ENCODE data around the gene FNIP2. TPM values are rescaled to one million over a fixed set of nuclear protein-coding genes. Genes with fewer than 3 reads are reported as not detected.
"Not testable (repeated sequence)": the region's sequence is repeated elsewhere in the genome, so short reads cannot be mapped to it uniquely, and the experiment has no call there.

FNIP2 gene
- total RNA-seq, 1 donor: 30.9 TPM

DNA sequence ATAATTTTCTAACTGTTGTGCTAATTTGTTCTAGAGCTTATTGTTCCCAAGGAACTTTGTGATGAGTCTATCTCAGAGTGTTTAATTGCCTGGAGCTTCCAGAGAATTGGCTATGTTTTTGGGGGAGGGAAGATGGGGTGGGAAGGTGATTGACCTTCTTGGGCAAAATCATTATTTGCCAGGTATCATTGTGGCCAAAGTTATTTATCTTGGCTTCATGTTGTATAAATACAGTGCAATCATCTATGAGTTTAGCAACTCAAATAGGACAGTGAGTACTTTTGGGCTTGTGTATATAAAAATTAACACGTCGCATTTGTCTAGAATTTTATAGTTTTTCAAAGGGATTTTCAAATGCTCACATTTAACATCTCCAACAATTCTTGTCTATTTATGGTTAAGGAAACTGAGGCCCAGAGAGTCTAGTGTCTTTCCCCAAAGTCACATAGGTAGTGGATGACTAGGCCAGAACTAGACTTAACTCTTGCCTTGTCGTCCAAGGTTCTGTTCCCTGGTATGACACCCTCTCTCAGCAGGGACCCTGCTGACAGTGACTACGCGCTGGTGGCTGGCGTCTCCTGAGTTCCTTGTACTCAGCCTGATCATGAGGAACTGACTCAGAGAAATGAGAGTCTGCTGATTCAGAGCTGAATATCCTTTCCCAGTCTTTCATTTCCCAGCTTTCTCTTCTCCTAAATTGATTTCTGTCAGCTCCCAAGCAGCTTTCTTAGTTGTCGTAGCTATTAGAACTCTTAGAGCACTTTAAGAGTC lies 27.7 kb downstream of the FNIP2 start:
- peaks cover 7% of the 10 kb centered on the region for H3K4me1 ChIP-seq (ENCODE audit: insufficient read depth, low read length)
- H3K9me3 ChIP-seq (ENCODE audit: low read depth, low read length): no peaks in the 10 kb centered on the region
- H3K27me3 ChIP-seq (ENCODE audit: insufficient read depth, low read length): peaks cover 2% of the 10 kb centered on the region
- no peak overlapping the region for H3K4me3 ChIP-seq (ENCODE audit: low read length)

DNA sequence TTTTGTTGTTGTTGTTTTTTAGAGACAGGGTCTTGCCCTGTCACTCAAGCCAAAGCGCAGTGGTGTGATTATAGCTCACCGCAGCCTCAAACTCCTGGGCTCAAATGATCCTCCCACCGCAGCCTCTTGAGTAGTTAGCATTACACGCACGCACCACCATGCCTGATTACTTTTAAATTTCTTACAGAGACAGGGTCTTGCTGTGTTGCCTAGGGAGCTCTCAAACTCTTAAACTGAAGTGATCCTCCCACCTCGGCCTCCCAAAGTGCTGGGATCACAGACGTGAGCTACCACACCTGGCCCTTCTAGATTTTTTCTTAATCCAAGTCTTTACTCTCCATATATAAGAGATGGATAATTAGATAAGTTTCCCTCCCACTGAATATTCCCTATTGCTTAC lies 29.2 kb downstream of the FNIP2 start:
- Histone ChIP-seq H3K27me3 (ENCODE audit: insufficient read depth, low read length) (peaks cover 3% of the 10 kb centered on the region), H3K9me3 (ENCODE audit: low read depth, low read length) (no peaks in the 10 kb centered on the region), H3K4me1 (ENCODE audit: insufficient read depth, low read length) (peaks cover 7% of the 10 kb centered on the region), H3K4me3 (ENCODE audit: low read length) (no peak overlapping the region)

DNA sequence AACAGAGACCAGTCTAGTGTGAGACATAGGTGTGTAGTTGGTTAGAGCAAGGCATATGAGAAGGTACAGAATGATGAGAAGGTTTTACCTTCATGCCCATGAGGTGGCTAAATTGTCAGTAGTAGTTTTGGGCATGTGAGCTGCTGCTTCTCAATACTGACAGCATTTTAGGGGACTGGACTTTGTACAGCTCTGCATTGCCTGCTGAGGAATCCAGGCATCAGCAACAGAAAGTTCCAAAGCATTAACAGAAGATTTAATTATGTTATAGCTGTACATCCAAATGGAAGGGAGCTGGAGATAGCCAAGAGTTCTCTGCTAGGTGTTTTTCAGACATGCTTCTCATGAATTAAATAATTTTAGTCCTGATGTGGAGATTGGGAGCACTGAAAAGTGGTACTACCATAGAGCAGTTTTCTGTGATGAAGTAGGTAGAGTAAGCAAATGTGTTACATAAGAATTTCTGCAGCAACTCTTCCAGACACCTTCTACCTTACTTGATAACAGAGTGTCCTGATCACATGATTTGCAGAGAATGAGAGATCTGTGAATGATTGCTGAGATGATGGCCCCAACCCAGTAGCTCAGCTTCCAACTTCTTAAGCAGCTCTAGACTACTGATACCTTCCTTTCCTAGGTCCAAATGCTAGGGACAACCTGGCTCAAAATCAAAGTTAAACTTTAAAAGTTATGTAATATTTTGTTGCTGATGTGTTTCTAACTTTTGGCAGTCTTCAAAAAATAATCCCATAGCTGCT lies 30.4 kb downstream of the FNIP2 start:
- Histone ChIP-seq H3K9me3 (ENCODE audit: low read depth, low read length) (no peaks in the 10 kb centered on the region), H3K4me1 (ENCODE audit: insufficient read depth, low read length) (peaks cover 7% of the 10 kb centered on the region), H3K4me3 (ENCODE audit: low read length) (no peak overlapping the region), H3K27me3 (ENCODE audit: insufficient read depth, low read length) (peaks cover 3% of the 10 kb centered on the region)

DNA sequence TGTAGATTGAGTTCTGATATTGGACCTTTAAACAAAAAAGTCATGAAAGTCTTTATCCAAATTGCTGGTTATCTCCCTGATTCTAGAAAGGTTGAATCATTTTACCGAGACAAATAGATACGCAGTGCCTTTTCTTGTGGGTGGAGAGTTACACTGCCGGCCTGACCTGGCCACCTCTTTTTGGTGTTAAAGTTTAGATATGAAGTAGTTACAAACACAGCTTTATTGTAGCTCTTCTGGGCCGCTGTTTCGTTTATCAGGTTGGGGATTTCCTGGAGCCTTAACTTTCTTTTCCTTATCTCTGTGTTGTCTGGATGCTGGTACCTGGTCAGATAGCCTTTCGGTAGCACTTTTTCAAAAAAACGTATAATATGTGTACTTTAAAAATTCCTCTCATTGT lies 31.0 kb downstream of the FNIP2 start:
- H3K27me3 ChIP-seq (ENCODE audit: insufficient read depth, low read length): peaks cover 3% of the 10 kb centered on the region
- H3K4me3 ChIP-seq (ENCODE audit: low read length): no peak overlapping the region
- peaks cover 12% of the 10 kb centered on the region for H3K4me1 ChIP-seq (ENCODE audit: insufficient read depth, low read length)
- H3K9me3 ChIP-seq (ENCODE audit: low read depth, low read length): no peaks in the 10 kb centered on the region

DNA sequence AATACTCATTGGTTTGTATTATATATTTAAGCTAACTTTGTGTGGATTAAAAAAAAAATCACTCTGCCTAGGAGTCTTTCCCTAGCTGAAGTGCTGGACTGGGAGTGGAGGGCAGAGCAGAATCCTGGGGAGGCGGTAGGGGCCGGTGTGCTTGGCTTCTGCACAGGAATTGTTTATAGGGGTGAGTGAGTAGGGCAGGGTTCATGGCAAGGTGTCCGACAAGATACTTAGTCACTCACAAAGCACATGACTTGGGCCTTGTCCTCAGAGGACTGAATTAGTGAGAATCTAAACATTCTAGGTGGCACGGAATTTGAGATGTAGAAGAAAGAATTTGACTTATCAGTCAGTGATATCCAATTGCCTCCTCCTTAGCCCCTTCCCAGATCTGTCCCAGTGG lies 32.2 kb downstream of the FNIP2 start:
- Histone ChIP-seq H3K27me3 (ENCODE audit: insufficient read depth, low read length) (peaks cover 3% of the 10 kb centered on the region), H3K4me3 (ENCODE audit: low read length) (no peak overlapping the region), H3K9me3 (ENCODE audit: low read depth, low read length) (no peaks in the 10 kb centered on the region), H3K4me1 (ENCODE audit: insufficient read depth, low read length) (peaks cover 24% of the 10 kb centered on the region)

DNA sequence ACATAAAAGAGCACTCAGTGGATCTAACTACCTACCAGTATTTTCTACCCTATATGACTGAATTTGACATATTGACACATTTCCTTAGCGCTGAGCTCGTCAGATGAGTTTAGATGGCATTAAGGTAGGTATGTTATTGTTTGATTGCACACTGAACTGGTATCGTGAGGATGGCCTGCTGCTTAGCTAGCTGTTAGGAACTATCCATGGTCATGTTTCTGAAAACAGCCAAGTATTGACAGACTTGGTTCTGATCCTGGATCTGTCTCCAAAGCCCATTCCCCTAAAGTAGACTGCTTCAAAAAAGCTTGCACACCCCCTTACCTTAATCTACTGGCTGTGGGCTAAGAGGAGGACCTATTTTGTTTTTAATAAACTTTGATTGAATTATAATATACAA lies 32.9 kb downstream of the FNIP2 start:
- H3K27me3 ChIP-seq (ENCODE audit: insufficient read depth, low read length): peaks cover 5% of the 10 kb centered on the region
- peaks cover 27% of the 10 kb centered on the region for H3K4me1 ChIP-seq (ENCODE audit: insufficient read depth, low read length)
- H3K9me3 ChIP-seq (ENCODE audit: low read depth, low read length): no peaks in the 10 kb centered on the region
- no peak overlapping the region for H3K4me3 ChIP-seq (ENCODE audit: low read length)

DNA sequence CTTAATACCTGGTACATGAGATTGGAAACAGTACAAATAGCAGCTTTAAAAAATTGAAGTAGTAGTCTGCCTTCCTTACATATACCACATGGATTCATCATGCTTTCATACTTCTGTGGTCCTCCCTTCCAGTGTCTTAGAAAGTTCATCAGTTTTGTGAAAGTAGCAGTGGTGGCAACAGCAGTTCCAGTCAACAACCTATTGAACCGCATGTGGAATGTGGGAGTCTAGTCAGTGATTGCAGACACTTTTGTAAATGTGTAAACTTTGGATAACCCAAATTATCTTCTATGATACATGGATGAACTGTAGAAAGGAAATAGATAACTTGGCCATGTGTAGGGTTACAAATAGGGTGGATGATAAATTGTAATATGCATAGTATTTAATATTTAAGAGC lies 34.1 kb downstream of the FNIP2 start:
- Histone ChIP-seq H3K4me3 (ENCODE audit: low read length) (no peak overlapping the region), H3K4me1 (ENCODE audit: insufficient read depth, low read length) (peaks cover 32% of the 10 kb centered on the region), H3K27me3 (ENCODE audit: insufficient read depth, low read length) (peaks cover 7% of the 10 kb centered on the region), H3K9me3 (ENCODE audit: low read depth, low read length) (no peaks in the 10 kb centered on the region)

DNA sequence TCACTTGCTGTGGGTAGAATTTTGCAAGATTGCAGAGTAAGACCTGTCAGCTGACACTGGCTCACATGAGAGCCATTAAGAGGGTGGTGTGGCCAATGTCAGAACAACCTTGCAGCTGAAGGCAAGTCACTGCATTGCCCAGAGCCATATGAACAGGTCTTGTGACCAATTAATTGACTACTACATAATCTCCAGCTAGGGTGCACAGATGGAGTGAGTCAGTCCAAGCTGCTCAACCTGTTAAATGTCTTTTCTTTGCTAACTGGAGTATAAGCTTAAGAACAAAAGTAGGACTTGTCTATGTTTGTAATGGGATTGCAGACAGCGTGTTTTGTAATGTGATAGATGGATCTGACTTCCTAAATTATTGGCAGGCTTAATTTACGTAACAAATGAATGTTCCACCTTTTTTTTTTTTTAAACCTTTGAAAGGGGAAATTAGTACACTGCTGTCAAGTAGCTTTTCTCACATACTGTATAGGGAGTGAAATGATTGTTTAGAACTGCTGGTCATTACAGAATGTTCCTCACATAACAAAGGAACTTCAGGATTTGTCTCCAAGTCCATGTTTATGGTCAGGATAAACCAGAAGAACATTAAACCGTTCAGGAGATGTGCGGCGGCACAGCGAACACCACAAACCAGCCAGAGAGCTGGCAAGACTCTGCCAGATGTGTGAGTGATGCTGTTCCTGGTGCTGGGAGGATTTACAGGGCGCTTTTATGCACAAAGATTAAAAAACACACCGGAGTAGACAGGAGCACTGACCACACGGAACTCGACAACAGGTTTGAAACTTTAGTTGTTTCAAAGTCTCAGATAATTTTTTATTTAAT lies 37.0 kb downstream of the FNIP2 start:
- H3K9me3 ChIP-seq (ENCODE audit: low read depth, low read length): no peaks in the 10 kb centered on the region
- H3K4me3 ChIP-seq (ENCODE audit: low read length): no peak overlapping the region
- H3K4me1 ChIP-seq (ENCODE audit: insufficient read depth, low read length): peaks cover 61% of the 10 kb centered on the region
- peaks cover 7% of the 10 kb centered on the region for H3K27me3 ChIP-seq (ENCODE audit: insufficient read depth, low read length)

DNA sequence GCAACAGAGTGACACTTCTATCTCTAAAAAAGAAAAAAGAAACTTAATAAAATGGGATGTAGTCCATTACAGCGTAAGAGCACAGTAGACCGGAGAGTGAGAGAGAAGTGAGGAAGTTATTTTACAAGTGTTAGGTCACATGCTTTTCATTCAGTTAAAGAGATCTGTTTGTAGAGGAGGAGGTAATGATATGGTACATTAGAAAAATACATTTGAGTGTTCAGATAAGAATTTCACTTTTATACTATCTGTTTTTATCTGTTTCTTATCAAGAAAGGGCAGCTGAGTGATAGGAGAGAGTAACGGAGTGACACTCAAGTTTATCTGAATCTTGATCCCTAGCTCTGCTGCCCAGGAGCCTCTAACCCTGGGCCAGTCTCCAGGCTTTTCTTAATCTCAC lies 38.9 kb downstream of the FNIP2 start:
- Histone ChIP-seq H3K9me3 (ENCODE audit: low read depth, low read length) (no peaks in the 10 kb centered on the region), H3K4me1 (ENCODE audit: insufficient read depth, low read length) (peaks cover 79% of the 10 kb centered on the region), H3K27me3 (ENCODE audit: insufficient read depth, low read length) (peaks cover 3% of the 10 kb centered on the region), H3K4me3 (ENCODE audit: low read length) (no peak overlapping the region)

DNA sequence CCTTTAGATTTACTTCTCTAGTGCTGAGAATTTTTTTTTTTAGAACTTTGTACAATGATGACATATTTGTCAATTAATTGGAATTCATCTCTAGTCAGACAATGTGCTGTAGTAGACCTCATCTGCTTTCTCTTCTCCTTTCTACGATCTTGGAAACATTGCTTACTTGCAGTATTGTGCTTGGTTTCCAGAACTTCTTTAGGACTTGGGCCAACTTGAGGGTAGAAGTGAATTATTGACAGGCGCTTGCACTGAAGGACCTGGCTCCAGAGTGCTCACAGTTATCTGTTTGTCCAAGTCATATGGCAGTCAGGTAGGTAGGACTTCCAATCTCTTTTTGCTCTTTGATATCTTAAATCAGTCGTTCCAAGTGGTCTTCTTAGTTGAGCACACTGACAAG lies 39.6 kb downstream of the FNIP2 start:
- peaks cover 83% of the 10 kb centered on the region for H3K4me1 ChIP-seq (ENCODE audit: insufficient read depth, low read length)
- peaks cover 3% of the 10 kb centered on the region for H3K27me3 ChIP-seq (ENCODE audit: insufficient read depth, low read length)
- no peaks in the 10 kb centered on the region for H3K9me3 ChIP-seq (ENCODE audit: low read depth, low read length)
- no peak overlapping the region for H3K4me3 ChIP-seq (ENCODE audit: low read length)

DNA sequence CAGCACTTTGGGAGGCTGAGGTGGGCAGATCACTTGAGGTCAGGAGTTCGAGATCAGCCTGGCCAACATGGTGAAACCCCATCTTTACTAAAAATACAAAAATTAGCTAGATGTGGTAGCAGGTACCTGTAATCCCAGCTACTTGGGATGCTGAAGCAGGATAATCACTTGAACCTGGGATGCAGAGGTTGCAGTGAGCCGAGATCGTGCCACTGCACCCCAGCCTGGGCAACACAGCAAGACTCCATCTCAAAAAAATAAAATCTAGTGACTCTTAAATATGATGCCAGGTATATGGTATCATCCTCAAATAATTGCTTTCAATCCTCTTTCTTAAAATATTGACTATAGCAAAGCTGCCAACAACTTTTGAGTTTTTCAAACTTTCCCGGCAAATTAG lies 40.4 kb downstream of the FNIP2 start:
- H3K9me3 ChIP-seq (ENCODE audit: low read depth, low read length); H3K4me3 ChIP-seq (ENCODE audit: low read length); H3K27me3 ChIP-seq (ENCODE audit: insufficient read depth, low read length): not testable (repeated sequence)
- peaks cover 90% of the 10 kb centered on the region for H3K4me1 ChIP-seq (ENCODE audit: insufficient read depth, low read length)

DNA sequence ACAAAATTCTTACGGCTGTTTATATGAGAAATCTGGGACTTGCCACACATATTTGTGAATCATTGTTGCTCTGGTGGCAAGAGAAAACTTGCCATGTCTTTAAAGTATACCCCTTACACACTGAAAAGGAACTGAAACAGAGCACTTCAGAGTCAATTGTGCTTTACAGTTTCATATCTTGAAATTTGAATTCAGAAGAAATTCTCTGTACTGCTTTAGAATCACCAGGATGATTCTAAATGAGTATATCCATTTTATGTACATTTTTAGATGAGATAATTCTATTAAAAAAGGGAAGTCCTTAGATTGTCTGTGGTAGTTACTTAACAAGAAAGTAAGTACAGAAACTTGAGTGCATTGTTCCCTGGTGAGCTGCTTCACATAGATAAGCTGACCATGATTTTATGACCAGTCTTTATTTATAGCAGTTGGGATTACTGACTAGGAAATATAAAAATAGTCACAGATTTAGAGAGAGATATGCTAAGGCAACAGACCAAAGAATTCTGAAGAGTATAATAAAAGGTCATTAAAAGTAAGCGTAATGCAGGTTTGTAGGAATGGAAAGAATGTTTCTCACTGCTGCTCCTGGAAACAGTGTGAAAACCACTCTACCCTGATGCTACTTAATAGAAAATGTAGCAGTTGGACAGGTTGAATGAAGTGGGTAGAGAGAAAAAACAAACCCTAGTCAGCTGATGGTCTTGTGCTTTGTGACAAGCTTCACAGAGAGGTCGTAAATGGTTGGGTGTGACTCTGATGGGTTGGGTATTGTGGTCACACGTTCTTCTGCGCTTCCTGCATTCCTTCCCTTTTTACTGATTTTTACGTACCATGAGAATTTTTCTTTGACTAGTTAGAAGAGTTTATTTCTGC lies 41.0 kb downstream of the FNIP2 start:
- Histone ChIP-seq H3K27me3 (ENCODE audit: insufficient read depth, low read length) (peaks cover 3% of the 10 kb centered on the region), H3K4me3 (ENCODE audit: low read length) (no peak overlapping the region), H3K4me1 (ENCODE audit: insufficient read depth, low read length) (peaks cover 87% of the 10 kb centered on the region), H3K9me3 (ENCODE audit: low read depth, low read length) (no peaks in the 10 kb centered on the region)

DNA sequence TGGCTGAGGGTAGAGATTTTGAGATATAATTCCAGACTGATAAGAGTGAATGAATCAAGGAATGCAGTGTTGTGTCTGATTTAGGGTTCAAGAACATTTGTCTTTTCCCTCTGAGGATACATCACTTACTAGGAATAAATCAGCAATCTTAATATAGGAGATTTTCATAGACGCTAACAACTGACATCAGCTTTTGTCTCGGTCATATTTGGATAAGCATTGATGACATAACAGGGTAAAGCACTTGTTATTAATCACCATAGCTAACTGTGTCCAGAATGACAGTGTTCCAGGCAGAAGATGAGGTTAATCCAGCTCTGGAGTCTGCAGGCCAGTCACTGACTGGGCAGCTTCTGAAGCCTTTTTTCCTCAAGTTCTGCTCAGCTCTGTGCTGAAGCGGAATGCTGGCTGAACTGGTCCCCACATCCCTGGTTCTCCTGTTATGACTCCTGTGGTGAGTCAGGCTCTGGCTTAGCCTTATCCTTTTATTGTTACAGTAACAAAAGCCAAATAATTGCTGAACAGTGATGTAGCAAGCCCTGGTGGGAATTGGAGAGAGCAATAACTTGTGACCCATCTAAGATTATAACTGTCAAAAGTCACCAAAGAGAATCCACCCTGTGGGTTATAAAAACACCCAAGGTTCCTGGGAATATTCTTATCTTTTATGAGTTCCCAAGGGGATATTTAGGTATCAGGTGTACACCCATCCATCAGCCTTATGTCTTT lies 41.8 kb downstream of the FNIP2 start:
- Histone ChIP-seq H3K27me3 (ENCODE audit: insufficient read depth, low read length) (peaks cover 3% of the 10 kb centered on the region), H3K9me3 (ENCODE audit: low read depth, low read length) (no peaks in the 10 kb centered on the region), H3K4me3 (ENCODE audit: low read length) (no peak overlapping the region), H3K4me1 (ENCODE audit: insufficient read depth, low read length) (peaks cover 79% of the 10 kb centered on the region)

DNA sequence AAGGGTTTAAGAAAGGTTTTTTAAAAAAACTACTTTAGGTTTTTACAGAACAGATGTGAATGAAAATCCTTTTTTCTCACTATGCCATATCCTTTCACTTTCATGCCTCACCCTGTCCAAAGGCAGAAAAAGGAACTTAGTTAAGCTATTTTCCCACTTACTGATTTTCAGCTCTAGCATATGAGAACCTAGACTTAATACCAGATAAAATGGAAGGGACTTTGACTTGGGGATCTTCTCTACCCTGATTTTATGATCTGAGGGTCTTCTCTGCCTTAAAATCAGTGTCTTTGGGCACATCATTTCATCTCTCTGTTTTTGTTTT lies 42.4 kb downstream of the FNIP2 start:
- H3K4me1 ChIP-seq (ENCODE audit: insufficient read depth, low read length): peaks cover 74% of the 10 kb centered on the region
- H3K4me3 ChIP-seq (ENCODE audit: low read length): no peak overlapping the region
- peaks cover 3% of the 10 kb centered on the region for H3K27me3 ChIP-seq (ENCODE audit: insufficient read depth, low read length)
- H3K9me3 ChIP-seq (ENCODE audit: low read depth, low read length): no peaks in the 10 kb centered on the region
